Fibroblast of gingiva (primary cell): ENCODE measurements around the gene DNAJB13.
"Not testable (repeated sequence)": the region's sequence is repeated elsewhere in the genome, so short reads cannot be mapped to it uniquely, and the experiment has no call there.

ENCODE experiments used
- DNase-seq: peaks from one replicate; pipeline ENCODE4 v3.0.0-alpha.2; 2011; ENCODE audit warnings: low read depth

DNAJB13 gene

DNA sequence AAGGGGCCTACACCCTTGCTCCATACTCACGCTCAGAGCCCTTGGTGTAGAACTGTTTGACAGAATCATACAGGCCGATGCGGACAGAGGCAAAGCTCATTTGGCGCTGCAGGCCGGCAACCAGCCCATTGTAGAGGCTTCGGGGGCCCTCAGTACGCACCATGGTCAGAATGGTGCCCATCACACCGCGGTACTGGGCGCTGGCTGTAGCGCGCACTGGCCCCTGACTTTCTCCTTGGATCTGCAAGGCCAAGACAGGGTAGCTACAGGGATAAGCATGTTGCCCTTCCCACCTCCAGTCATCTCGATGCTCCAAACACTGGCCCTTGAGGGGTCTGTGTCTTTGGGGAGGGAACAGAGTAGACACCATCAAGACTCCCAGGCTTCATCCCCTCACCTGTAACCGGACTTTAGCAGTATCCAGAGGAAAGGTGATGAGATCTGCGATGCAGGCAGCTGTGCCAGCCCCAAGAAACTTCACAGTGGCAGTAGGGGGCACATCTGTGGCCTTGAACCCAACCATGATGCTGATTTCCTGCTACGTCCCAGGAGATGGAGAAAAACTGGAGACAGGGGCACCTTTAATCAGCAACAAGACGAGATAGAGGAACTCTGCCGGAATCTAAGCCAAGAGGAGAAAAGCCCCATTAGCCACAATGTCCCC lies 27.2 kb downstream of the DNAJB13 start:
- DNase-seq = no peak

- DNase-seq = no peak
Measured at GRCh38 chr11:73978576-73979086, 27.8 kb downstream of the DNAJB13 start.

- DNase-seq = no peak
Measured at GRCh38 chr11:73980001-73980961, 29.5 kb downstream of the DNAJB13 start.

GRCh38 chr11:73981051-73981805 lies 30.4 kb downstream of the DNAJB13 start:
- DNase-seq = no peak

GRCh38 chr11:73982595-73982989 lies 31.8 kb downstream of the DNAJB13 start, which contains the start of gene UCP2:
UCP2 (minus strand) TSS chr11:73982843; CDS start chr11:73978378, 4,465 bp downstream.
- DNase-seq = peak; percentile 51

- peak; percentile 75 for DNase-seq
Measured at GRCh38 chr11:73982990-73983740, 32.3 kb downstream of the DNAJB13 start.

DNA sequence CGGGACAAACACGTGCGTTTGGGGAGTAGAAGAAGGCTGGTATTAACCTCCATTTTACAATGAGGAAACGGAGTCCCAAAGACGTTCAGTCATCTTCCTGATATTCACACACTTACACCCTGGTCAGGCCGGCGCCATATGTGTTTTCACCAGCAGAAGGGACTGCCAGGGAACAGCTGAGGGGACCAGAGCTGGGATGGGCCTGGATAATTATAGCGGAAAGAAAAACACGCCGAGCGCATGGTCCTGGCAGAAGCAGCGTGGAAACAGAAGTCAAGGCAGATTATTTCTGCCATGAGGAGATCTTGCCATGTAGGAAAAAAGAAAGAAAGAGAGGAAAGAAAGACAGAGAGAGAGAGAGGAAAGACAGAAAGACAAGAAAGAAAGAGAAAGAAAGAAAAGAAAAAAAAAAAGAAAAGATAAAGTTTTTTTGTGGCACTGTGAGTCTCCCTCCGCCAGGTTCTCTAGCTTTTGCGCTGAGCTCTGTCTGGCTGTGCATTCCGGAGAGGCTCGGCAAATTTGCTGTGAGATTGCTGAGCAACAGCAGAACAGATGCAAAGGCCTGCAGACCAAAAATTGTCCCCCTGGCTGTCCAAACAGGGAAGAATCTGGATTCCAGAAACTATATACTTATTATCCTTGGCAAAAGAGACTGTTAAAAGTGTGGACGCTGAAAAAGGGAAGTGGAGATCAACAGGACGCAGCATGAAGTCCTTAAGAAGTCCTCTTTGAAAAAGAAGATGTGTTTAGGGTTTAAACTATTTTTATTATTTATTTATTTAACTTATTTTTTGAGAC lies 33.1 kb downstream of the DNAJB13 start:
- DNase-seq = no peak

DNA sequence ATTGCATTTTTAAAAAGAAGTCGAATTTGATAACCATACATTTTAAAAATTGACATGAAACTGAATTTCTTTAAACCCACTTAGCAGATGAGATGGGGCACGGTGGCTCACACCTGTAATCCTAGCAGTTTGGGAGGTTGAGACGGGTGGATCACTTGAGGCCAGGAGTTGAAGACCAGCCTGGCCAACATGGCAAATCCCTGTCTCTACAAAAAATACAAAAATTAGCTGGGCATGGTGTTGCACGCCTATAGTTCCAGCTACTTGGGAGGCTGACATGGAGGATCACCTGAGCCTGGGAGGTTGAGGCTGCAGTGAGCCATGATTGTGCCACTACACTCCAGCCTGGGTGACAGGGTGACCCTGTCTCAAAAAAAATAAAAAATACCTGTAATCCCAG lies 34.8 kb downstream of the DNAJB13 start:
- not testable (repeated sequence) for DNase-seq

GRCh38 chr11:73988227-73988626 lies 37.4 kb downstream of the DNAJB13 start:
- DNase-seq = no peak

DNA sequence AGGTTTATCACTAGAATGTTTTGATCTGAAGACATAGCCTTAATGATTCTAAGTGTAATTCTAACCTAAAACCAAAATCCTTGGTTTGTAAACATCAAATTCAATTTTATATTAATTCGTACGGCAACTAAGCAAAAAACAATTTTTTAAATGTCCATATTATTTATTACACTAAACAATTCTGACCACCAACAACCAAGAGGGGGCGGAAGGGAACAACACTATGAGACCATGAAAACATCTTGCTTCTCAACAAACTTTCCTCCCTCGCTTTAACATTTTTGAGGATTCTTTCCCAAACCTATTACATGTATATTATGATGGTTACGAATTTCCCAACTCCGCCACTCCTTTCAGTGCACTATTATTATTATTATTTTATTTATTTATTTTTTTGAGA lies 38.3 kb downstream of the DNAJB13 start:
- no peak for DNase-seq

DNA sequence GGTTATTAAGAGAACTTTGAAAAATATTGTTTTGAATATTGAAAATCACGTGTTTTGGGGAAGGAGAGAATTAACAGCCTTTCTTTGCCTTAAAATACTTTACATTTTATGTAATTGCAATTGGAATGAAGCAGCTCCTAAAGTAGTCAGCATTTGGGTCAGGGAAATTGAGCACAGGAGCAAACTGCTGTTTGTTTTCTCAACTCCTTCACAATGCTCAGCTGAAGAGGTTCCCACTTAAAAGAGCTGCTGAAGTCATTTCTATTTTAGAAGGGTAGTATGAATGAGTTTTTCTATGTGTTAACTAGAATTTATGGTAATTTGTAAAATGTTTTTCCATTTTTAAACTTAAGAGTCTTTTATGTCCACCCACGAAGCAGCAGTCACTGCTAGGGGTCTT lies 39.9 kb downstream of the DNAJB13 start:
- DNase-seq = no peak

- DNase-seq = no peak
Measured at GRCh38 chr11:73991471-73992006, 40.7 kb downstream of the DNAJB13 start.

DNA sequence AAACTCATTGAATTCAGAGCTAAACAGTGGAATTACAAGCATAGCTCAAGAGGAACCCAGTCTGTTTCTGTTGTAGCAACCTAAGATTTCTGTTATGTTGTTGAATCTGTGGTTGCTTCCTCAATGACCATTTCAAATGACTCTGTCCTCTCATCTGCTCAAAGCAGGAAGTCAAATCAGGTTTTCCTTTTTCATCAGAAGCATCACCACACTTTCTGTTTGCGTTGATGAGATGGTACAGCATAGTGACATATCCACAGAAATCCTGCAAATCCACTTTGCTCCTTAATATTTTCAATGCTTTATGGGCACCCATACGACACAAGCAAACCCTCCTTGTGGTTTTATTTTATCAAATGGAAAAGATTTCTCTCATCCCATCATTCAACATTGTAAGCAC lies 44.4 kb downstream of the DNAJB13 start:
- DNase-seq = no peak

- no peak for DNase-seq
Measured at GRCh38 chr11:73995731-73996130, 44.9 kb downstream of the DNAJB13 start.

- no peak for DNase-seq
Measured at GRCh38 chr11:73996161-73996747, 45.4 kb downstream of the DNAJB13 start.

DNA sequence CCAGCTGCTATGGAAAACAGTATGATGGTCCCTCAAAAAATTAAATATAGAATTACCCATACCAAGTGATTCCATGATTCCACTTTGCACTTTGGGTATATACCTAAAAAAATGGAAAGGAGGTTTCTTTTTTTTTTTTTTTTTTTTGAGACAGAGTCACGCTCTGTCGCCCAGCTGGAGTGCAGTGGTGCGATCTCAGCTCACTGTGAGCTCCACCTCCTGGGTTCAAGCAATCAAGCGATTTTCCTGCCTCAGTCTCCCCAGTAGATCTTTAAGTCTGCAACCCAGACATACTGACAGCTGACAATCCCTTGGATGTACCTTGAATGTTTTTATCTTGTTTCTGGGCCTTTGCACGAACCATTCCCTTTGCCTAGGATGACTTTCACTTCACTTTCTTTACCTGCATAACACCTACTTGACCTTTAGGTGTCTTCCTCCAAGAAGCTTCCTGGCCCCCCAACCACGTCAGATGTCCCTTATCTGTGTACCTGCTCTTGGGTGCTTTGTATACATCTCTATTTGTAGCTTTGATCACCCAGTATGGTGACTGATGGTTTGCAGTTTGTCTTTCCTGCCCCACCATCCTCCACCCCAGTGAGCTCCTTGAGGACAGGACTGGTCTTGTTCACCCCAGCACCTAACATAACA lies 46.4 kb downstream of the DNAJB13 start:
- DNase-seq = no peak

DNA sequence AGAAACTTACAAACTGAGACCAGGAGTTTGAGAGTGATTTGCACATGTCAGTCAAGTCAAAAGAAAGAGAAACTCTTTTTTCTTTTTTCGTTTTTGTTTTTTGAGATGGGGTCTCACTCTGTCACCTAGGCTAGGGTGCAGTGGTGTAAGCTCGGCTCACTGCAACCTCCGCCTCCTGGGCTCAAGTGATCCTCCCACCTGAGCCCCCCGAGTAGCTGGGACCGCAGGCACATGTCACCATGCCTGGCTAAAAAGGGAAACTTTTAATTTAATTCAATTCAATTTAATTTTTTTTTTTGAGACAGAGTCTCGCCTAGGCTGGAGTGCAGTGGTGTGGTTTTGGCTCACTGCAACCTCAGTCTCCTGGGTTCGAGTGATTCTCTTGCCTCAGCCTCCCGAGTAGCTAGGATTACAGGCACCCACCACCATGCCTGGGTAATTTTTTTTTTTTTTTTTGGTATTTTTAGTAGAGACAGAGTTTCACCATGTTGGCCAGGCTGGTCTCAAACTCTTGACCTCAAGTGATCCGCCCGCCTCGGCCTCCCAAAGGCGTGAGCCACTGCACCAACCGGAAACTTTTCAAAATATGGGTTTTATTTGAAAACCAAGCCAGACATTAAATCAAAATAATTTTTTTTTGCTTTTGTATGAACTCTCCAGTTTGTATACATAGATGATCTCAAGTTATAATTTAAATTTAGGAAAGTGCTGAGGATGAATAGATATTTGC lies 48.2 kb downstream of the DNAJB13 start:
- DNase-seq = no peak

DNA sequence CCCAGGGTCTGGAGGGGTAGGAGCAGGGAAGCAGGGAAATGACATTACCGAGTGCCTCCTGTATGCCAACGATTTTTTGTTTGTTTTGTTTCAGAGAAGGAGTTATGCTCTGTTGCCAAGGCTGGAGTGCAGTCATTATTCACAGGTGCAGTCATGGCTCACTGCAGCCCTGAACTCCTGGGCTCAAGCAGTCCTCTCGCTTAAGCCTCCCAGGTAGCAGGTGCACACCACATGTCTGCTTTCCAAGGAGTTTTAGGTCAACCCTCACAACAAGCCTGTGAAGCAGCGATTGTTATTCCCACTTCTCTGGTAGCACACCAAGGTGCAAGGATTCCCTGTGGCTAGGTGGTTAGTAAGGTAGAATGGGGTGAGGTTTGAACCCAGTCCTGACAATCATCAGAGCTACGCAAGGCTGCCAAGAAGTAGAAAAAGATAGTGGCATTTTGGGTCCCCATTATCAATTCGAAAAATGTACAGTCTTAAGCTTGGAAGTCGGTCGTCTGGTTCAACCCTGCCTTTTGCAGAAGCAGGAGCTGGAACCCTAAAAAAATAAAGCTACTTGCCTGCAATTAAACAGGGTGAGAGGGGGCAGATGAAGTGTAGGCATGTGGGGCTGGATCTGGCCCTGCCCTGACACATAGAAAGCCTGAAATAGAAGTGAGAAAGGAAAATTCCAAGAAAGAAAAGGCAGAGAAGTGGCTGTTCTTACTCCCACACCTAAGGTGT lies 48.9 kb downstream of the DNAJB13 start:
- DNase-seq = no peak
